ENCODE measurements around the gene CGB3. TPM values are rescaled to one million over a fixed set of nuclear protein-coding genes. Genes with fewer than 3 reads are reported as not detected.

The CGB3 gene
- total and polyA plus RNA-seq, 8 donors = not detected

- TF ChIP-seq CTCF (IDR thresholded peaks at IDR 0.05) = peak in 3 of 4 donors; percentile 33 to 43 (median 37)
- intact Hi-C loops (cut with DNase I) = no loop called here
- peak in 5 of 6 donors; percentile 34 to 86 (median 60) for DNase-seq
- no peaks in the 10 kb centered on the region for H3K36me3 ChIP-seq
- H3K27me3 ChIP-seq = no peaks in the 10 kb centered on the region
- WGBS, 2 donors = 1 to 5% methylated on average over 51 to 62 of the region's 62 CpGs
- H3K4me3 ChIP-seq = peak overlapping the region; percentile 8 to 56 (median 30)
- no peaks in the 10 kb centered on the region for H3K9me3 ChIP-seq
- H3K4me1 ChIP-seq = peaks cover 0 to 9% (median 3%) of the 10 kb centered on the region in 3 donors
- no peak overlapping the region for H3K27ac ChIP-seq
- no peak for FAIRE-seq
- ATAC-seq = peak; percentile 32 to 60 (median 43)
These were observed 6.3 kb downstream of the CGB3 start for GRCh38 chr19:49017666-49018351.

- H3K4me3 ChIP-seq = peak within 1 kb of the TSS; percentile 8 to 56 (median 30)
- WGBS, 2 donors = 69 to 71% methylated on average over 17 of the region's 17 CpGs
- H3K27ac ChIP-seq = no peak within 1 kb of the TSS
- FAIRE-seq (no peak), ATAC-seq (no peak), DNase-seq (no peak)
- H3K27me3 ChIP-seq = no peaks in the 10 kb centered on the region
- no peaks in the 10 kb centered on the region for H3K9me3 ChIP-seq
- peaks cover 0 to 9% (median 3%) of the 10 kb centered on the region in 3 donors for H3K4me1 ChIP-seq
- TF ChIP-seq CTCF (IDR thresholded peaks at IDR 0.05) = no peak
- intact Hi-C loops (cut with DNase I) = no loop called here
- no peaks in the 10 kb centered on the region for H3K36me3 ChIP-seq
These were observed 7.0 kb downstream of the CGB3 start, which contains the start of gene LHB for GRCh38 chr19:49017041-49017665. Gene LHB (minus strand): TSS chr19:49017091. CDS start chr19:49017081, 10 bp downstream.

GRCh38 chr19:49016067-49016839 lies 7.9 kb downstream of the CGB3 start:
- Histone ChIP-seq H3K27me3 (no peaks in the 10 kb centered on the region), H3K4me1 (peaks cover 0 to 9% (median 3%) of the 10 kb centered on the region in 3 donors), H3K27ac (no peak overlapping the region), H3K4me3 (no peak overlapping the region), H3K36me3 (no peaks in the 10 kb centered on the region), H3K9me3 (no peaks in the 10 kb centered on the region)
- peak in 1 of 6 donors; percentile 74 for DNase-seq
- intact Hi-C loops (cut with DNase I) = no loop called here
- no peak for FAIRE-seq
- WGBS, 2 donors = 92 to 93% methylated on average over 21 to 26 of the region's 29 CpGs
- TF ChIP-seq CTCF (IDR thresholded peaks at IDR 0.05) = no peak
- ATAC-seq = no peak

GRCh38 chr19:49014870-49015255 lies 9.3 kb downstream of the CGB3 start:
- H3K27me3 ChIP-seq = no peaks in the 10 kb centered on the region
- ATAC-seq (no peak), DNase-seq (no peak), FAIRE-seq (no peak)
- peaks cover 0 to 9% (median 3%) of the 10 kb centered on the region in 3 donors for H3K4me1 ChIP-seq
- no peak overlapping the region for H3K4me3 ChIP-seq
- TF ChIP-seq CTCF (IDR thresholded peaks at IDR 0.05) = no peak
- 92 to 94% methylated on average over 18 of the region's 18 CpGs for WGBS, 2 donors
- peaks cover 0 to 6% (median 0%) of the 10 kb centered on the region in 3 donors for H3K36me3 ChIP-seq
- intact Hi-C loops (cut with DNase I) = no loop called here
- no peak overlapping the region for H3K27ac ChIP-seq
- no peaks in the 10 kb centered on the region for H3K9me3 ChIP-seq

Data from pancreas (tissue), 10 donors.